HT1080 (cell line): ENCODE results near the gene DOCK9. TPM values are rescaled to one million over a fixed set of nuclear protein-coding genes. Genes with fewer than 3 reads are reported as not detected.

Experiments
- DNase-seq: peaks from one replicate; pipeline ENCODE4 v3.0.0-alpha.2; 2015; ENCODE audit warnings: low read depth
- total RNA-seq: library from RNA; depleted of rRNA; stranded (reverse); fragments of >200 nt; shearing (Covaris generic); gene quantifications from 2 replicates; pipeline ENCODE4 v1.2.3, GENCODE V29; 2014

Gene DOCK9
- total RNA-seq, 1 experiment from 2014 or later = 77.7 TPM

- DNase-seq = no peak
Observed at GRCh38 chr13:98798849-98799645, 178.8 kb downstream of the DOCK9 start.

GRCh38 chr13:98797456-98797855 lies 180.4 kb downstream of the DOCK9 start:
- no peak for DNase-seq

DNA sequence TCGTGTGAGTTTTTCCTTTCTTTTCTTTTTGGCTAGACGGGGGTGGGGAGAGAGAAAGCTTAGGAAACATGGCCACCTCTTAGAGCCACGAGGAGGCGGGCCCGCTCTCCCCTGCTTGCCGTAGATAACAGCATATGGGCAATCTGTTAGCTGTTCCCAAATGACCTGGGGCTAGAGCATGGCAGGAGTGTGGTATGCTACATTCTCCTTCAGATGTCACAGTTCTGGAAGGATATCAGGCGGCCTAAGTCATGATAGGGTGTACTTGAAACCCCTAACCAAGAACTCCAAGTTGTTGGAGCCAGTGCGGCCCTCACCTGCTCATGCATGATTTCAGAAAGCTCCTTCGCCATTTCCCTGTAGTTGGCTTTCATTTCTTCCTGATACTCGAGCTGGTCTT lies 181.1 kb downstream of the DOCK9 start:
- DNase-seq = no peak

- no peak for DNase-seq
Observed at GRCh38 chr13:98796191-98796590, 181.7 kb downstream of the DOCK9 start.

DNA sequence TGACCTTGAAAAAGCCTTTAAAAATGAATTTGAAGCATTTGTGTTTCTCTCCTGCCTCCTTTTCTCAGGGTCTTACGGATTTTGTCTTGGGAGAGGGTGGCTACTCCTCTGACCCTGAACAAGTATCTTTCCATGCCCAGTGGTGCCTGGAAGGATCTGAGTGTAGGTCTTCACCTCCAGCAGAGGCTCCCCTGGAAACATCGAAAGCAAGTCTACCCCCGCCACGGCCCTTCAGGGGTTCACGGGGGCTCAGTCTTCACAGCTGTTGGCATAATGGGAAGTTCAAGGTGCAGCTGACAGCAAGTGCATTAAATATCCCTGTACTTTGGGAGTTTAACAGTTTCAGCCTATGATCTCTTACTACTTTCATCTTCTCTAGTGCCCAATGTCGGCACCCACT lies 182.6 kb downstream of the DOCK9 start:
- no peak for DNase-seq

- DNase-seq = no peak
Observed at GRCh38 chr13:98794498-98794897, 183.4 kb downstream of the DOCK9 start.

DNA sequence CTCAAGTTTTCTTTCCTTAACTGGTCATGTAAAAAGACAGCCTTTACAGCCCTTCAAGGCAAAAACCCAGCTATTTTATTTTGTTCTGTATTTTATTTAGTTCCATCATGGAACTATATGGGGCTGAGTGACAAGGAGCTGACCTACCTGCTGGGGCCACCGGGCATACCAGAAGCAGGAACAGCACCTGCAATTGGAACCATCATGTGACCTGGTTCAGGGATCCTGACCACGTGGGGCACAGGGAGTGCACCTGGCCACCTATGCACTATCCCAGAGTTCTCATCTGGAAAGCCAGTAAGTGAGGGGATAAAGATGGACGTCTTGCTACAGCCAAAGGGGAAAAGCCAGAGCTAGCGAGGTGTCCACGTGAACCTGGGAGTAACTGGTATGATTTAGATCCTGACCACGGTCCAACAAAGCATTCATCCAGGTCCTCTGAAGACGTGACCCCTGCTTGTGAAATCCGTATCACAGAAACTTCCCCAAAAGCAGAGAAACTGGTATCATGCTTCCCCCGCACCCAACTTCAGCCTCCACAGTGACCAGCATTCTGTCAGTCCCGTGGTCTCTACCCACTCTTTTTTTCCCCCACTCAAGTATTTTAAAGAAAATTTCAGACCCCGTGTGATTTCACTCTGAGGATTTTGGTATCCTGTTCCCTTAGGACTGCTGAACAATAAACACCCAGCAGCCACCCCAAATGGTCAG lies 184.9 kb downstream of the DOCK9 start:
- no peak for DNase-seq

- no peak for DNase-seq
Observed at GRCh38 chr13:98792321-98792720, 185.5 kb downstream of the DOCK9 start.

DNA sequence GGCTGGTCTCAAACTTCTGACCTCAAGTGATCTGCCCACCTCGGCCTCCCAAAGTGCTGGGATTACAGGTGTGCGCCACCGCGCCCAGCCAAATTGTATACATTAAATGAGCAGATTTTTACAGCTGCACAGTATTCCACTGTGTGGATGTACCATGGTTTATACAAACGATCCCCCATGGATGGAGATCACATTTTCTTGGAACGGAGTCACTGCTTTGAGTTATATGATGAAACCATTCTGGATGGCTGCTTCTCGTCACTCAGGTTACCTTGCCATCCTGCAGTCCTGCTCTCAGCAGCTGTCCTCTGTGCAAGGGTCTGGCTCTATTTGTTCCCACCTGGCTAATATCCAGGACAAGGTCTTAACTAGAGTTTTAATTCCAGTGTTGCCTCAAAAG lies 186.3 kb downstream of the DOCK9 start:
- DNase-seq = no peak

GRCh38 chr13:98787996-98788395 lies 189.9 kb downstream of the DOCK9 start:
- no peak for DNase-seq

GRCh38 chr13:98787173-98787572 lies 190.7 kb downstream of the DOCK9 start:
- DNase-seq = no peak

DNA sequence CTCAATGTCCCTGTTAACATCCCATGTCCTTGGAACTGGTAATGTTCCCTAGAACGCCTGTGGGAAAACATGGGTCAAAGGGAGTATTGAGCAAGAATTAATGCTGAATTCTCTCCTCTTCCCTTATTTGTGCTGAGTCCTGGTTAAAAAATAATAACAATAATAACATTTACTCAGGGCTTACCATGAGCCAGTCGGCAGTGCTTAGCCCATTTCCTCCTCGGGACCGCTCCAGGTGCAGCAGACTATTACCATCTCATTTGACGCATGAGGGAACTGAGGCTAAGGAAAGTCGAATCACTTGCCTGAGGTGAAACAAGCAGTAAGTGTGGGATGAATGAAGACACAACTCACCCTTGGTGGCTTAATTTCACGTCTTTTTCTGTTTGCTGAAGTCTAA lies 191.8 kb downstream of the DOCK9 start:
- DNase-seq = no peak

GRCh38 chr13:98785405-98785804 lies 192.5 kb downstream of the DOCK9 start:
- no peak for DNase-seq

DNA sequence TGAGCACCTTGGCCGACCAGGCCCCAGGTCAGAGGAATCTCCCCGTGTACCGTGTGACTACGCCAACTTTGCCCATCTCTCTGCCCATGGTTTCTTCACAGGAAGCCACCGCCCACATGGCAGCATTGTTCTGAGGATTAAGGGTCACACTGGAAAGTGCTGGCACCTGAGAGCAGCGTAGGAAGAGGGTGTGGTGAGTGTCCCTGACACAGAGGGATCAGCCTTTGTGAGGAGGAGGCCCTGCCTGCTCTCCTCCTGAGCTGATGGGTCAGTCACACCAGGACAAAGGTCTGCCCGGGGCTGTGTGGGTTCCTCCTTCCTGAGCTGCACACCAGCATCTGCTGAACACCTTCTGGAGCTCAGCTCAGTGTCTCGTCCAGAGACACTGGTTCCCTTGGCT lies 193.2 kb downstream of the DOCK9 start:
- no peak for DNase-seq

GRCh38 chr13:98783856-98784478 lies 193.9 kb downstream of the DOCK9 start:
- DNase-seq = no peak

GRCh38 chr13:98782654-98783053 lies 195.2 kb downstream of the DOCK9 start:
- peak; percentile 25 for DNase-seq

DNA sequence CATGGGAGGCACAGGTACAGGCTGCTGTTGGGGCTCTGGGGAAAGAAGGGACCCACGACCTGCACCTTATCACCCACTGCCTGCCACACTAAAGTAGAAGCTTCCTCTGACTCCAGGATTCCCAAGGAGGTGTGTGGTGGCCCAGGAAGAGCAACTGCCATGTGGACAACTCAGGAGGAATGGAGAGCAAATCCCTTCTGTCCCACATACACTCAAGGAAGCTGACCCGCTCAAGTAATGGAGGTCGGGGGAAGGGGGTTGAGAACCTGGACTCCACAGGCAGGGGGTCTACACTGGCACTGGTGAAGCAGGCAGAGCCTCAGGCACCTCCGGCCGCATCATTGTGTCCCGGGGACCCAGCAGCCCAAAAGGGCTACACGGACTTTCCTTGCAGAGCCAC lies 196.0 kb downstream of the DOCK9 start:
- DNase-seq = no peak

DNA sequence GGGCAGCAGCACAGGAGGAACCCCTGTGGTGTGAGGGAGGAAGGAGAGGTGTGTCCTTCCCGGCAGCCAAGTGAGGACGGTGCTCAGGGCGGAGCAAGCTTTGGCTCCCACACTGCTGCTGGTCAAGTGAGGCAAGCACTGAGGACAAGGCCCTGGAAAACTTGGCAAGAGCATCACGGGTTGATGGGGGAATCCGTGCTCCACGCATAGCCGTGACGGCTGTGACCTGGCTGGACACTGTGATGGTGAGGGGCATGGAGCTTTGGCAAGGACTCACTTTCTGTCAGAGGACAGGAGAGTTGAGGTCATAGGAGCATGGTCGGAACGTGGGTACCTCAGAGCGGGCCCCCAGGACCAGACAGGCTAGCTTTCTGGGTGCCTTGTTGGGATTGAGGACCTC lies 196.4 kb downstream of the DOCK9 start:
- no peak for DNase-seq

DNA sequence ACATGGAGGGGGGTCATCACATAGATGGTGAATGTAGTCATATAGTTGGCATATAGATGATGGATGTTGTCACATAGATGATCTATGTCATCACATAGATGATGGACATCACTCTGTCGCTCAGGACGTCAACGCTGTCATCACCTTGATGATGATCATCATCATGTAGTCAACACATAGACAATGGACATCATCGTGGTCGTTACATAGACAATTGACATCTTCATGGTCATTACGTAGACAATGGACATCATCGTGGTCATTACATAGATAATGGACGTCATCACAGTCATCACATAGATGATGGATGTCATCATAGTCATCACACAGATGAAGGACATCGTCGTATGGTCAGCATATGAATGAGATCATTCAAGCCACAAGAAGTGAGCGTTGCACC lies 196.8 kb downstream of the DOCK9 start:
- no peak for DNase-seq

DNA sequence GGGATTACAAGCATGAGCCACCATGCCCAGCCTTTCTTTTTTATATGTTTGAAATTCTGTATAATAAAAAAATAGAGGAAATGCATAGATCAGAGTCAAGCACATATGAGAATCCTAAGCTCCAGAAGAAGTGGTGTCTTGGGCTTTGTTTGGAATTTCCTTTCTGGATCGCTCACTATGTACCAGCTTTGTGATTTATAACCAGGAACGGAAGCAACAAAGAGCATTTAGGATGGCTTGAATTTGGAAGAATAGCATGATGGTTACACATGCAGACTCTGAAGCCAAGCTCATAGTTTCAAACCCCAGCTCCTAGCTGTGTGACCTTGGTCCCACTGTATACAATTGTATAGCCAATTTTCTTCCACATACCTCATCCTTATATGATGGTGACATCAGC lies 197.4 kb downstream of the DOCK9 start:
- DNase-seq = no peak

GRCh38 chr13:98779695-98780094 lies 198.2 kb downstream of the DOCK9 start:
- DNase-seq = no peak

DNA sequence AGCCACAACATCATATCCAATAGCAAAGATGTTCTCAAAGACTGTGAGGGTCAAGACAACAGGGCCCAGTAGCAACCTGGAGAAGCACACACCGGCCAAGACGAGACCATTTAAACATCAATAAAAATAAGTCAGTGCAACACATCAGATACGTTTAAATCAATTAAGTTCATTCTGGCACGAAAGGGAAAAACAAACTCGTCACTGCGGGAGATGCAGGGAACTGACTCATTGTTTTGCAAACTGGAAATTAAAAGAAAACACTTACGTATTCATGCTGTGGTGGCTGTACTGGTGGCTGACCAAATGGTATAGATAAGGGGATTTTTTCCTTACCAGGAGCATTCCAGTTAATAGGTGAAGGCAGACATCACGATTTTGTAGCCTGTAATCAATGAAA lies 199.1 kb downstream of the DOCK9 start:
- no peak for DNase-seq

DNA sequence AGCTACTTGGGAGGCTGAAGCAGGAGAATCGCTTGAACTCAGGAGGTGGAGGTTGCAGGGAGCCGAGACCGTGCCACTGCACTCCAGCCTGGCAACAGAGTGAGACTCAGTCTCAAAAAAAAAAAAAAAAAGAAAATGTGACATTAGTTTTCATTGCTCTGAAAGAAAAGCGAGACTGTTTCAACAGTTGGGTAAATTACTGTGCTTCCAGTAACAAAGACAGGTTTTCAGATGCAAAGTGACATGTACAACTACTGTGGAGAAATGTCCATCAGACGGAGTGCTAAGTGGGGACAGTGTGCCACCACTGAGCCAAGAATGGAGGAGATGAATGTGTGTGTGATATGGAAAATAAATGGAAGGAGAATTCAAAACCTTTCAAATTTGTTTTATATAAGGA lies 201.2 kb downstream of the DOCK9 start:
- no peak for DNase-seq
